Measurements from ENCODE around the gene RAB14.

Gene RAB14

GRCh38 chr9:121235512-121235911, 33.8 kb upstream of the RAB14 start:
- H3K4me1 ChIP-seq (ENCODE audit: control insufficient read depth in 1 of 2, insufficient read depth in 2 of 2, low read length in 2 of 2), result no peaks in the 10 kb centered on the region
- H3K4me3 ChIP-seq (ENCODE audit: low read depth in 1 of 2, low read length in 2 of 2), result no peak overlapping the region
- no peaks in the 10 kb centered on the region for H3K9me3 ChIP-seq (ENCODE audit: control insufficient read depth in 1 of 2, low read length in 2 of 2)
- H3K9ac ChIP-seq (ENCODE audit: low read depth in 1 of 2, low read length in 2 of 2), result no peak overlapping the region
- H3K27me3 ChIP-seq (ENCODE audit: control insufficient read depth in 1 of 2, insufficient read depth in 2 of 2, low read length in 2 of 2), result no peaks in the 10 kb centered on the region
- no peak overlapping the region for H3K27ac ChIP-seq (ENCODE audit: low read depth, low read length)
- peaks cover 0 to 3% of the 10 kb centered on the region in 2 donors for H3K36me3 ChIP-seq (ENCODE audit: control insufficient read depth in 1 of 2, insufficient read depth in 2 of 2, low read length in 2 of 2)

GRCh38 chr9:121234832-121235161, 33.1 kb upstream of the RAB14 start:
- Histone ChIP-seq H3K4me1 (ENCODE audit: control insufficient read depth in 1 of 2, insufficient read depth in 2 of 2, low read length in 2 of 2) (no peaks in the 10 kb centered on the region), H3K9me3 (ENCODE audit: control insufficient read depth in 1 of 2, low read length in 2 of 2) (no peaks in the 10 kb centered on the region), H3K36me3 (ENCODE audit: control insufficient read depth in 1 of 2, insufficient read depth in 2 of 2, low read length in 2 of 2) (peaks cover 0 to 3% of the 10 kb centered on the region in 2 donors), H3K27me3 (ENCODE audit: control insufficient read depth in 1 of 2, insufficient read depth in 2 of 2, low read length in 2 of 2) (no peaks in the 10 kb centered on the region), H3K27ac (ENCODE audit: low read depth, low read length) (no peak overlapping the region), H3K4me3 (ENCODE audit: low read depth in 1 of 2, low read length in 2 of 2) (no peak overlapping the region), H3K9ac (ENCODE audit: low read depth in 1 of 2, low read length in 2 of 2) (no peak overlapping the region)

- H3K9me3 ChIP-seq (ENCODE audit: control insufficient read depth in 1 of 2, low read length in 2 of 2), result no peaks in the 10 kb centered on the region
- no peak overlapping the region for H3K4me3 ChIP-seq (ENCODE audit: low read depth in 1 of 2, low read length in 2 of 2)
- no peaks in the 10 kb centered on the region for H3K4me1 ChIP-seq (ENCODE audit: control insufficient read depth in 1 of 2, insufficient read depth in 2 of 2, low read length in 2 of 2)
- no peak overlapping the region for H3K27ac ChIP-seq (ENCODE audit: low read depth, low read length)
- peaks cover 0 to 3% of the 10 kb centered on the region in 2 donors for H3K36me3 ChIP-seq (ENCODE audit: control insufficient read depth in 1 of 2, insufficient read depth in 2 of 2, low read length in 2 of 2)
- H3K27me3 ChIP-seq (ENCODE audit: control insufficient read depth in 1 of 2, insufficient read depth in 2 of 2, low read length in 2 of 2), result no peaks in the 10 kb centered on the region
- H3K9ac ChIP-seq (ENCODE audit: low read depth in 1 of 2, low read length in 2 of 2), result no peak overlapping the region
These were observed 32.5 kb upstream of the RAB14 start for GRCh38 chr9:121233906-121234831.

- Histone ChIP-seq H3K36me3 (ENCODE audit: control insufficient read depth in 1 of 2, insufficient read depth in 2 of 2, low read length in 2 of 2) (peaks cover 0 to 3% of the 10 kb centered on the region in 2 donors), H3K9ac (ENCODE audit: low read depth in 1 of 2, low read length in 2 of 2) (no peak overlapping the region), H3K27me3 (ENCODE audit: control insufficient read depth in 1 of 2, insufficient read depth in 2 of 2, low read length in 2 of 2) (no peaks in the 10 kb centered on the region), H3K9me3 (ENCODE audit: control insufficient read depth in 1 of 2, low read length in 2 of 2) (no peaks in the 10 kb centered on the region), H3K4me3 (ENCODE audit: low read depth in 1 of 2, low read length in 2 of 2) (no peak overlapping the region), H3K27ac (ENCODE audit: low read depth, low read length) (no peak overlapping the region), H3K4me1 (ENCODE audit: control insufficient read depth in 1 of 2, insufficient read depth in 2 of 2, low read length in 2 of 2) (no peaks in the 10 kb centered on the region)
These were observed 30.6 kb upstream of the RAB14 start for GRCh38 chr9:121232251-121232650.

- H3K9me3 ChIP-seq (ENCODE audit: control insufficient read depth in 1 of 2, low read length in 2 of 2), result no peaks in the 10 kb centered on the region
- no peak overlapping the region for H3K9ac ChIP-seq (ENCODE audit: low read depth in 1 of 2, low read length in 2 of 2)
These were observed 28.6 kb upstream of the RAB14 start for GRCh38 chr9:121230256-121230655.

GRCh38 chr9:121227862-121228261, 26.2 kb upstream of the RAB14 start:
- no peaks in the 10 kb centered on the region for H3K27me3 ChIP-seq (ENCODE audit: control insufficient read depth in 1 of 2, insufficient read depth in 2 of 2, low read length in 2 of 2)
- no peak overlapping the region for H3K9ac ChIP-seq (ENCODE audit: low read depth in 1 of 2, low read length in 2 of 2)
- H3K4me1 ChIP-seq (ENCODE audit: control insufficient read depth in 1 of 2, insufficient read depth in 2 of 2, low read length in 2 of 2), result no peaks in the 10 kb centered on the region
- H3K27ac ChIP-seq (ENCODE audit: low read depth, low read length), result no peak overlapping the region
- H3K4me3 ChIP-seq (ENCODE audit: low read depth in 1 of 2, low read length in 2 of 2), result no peak overlapping the region
- no peaks in the 10 kb centered on the region for H3K9me3 ChIP-seq (ENCODE audit: control insufficient read depth in 1 of 2, low read length in 2 of 2)
- H3K36me3 ChIP-seq (ENCODE audit: control insufficient read depth in 1 of 2, insufficient read depth in 2 of 2, low read length in 2 of 2), result peaks cover 0 to 3% of the 10 kb centered on the region in 2 donors

More at GRCh38 chr9:121230256-121230655, 28.6 kb upstream of the RAB14 start:
- Histone ChIP-seq H3K27ac (ENCODE audit: low read depth, low read length) (no peak overlapping the region), H3K27me3 (ENCODE audit: control insufficient read depth in 1 of 2, insufficient read depth in 2 of 2, low read length in 2 of 2) (no peaks in the 10 kb centered on the region), H3K4me3 (ENCODE audit: low read depth in 1 of 2, low read length in 2 of 2) (no peak overlapping the region), H3K4me1 (ENCODE audit: control insufficient read depth in 1 of 2, insufficient read depth in 2 of 2, low read length in 2 of 2) (no peaks in the 10 kb centered on the region), H3K36me3 (ENCODE audit: control insufficient read depth in 1 of 2, insufficient read depth in 2 of 2, low read length in 2 of 2) (peaks cover 0 to 3% of the 10 kb centered on the region in 2 donors)

- Histone ChIP-seq H3K4me1 (ENCODE audit: control insufficient read depth in 1 of 2, insufficient read depth in 2 of 2, low read length in 2 of 2) (no peaks in the 10 kb centered on the region), H3K27me3 (ENCODE audit: control insufficient read depth in 1 of 2, insufficient read depth in 2 of 2, low read length in 2 of 2) (no peaks in the 10 kb centered on the region), H3K4me3 (ENCODE audit: low read depth in 1 of 2, low read length in 2 of 2) (no peak overlapping the region), H3K36me3 (ENCODE audit: control insufficient read depth in 1 of 2, insufficient read depth in 2 of 2, low read length in 2 of 2) (peaks cover 0 to 3% of the 10 kb centered on the region in 2 donors), H3K9me3 (ENCODE audit: control insufficient read depth in 1 of 2, low read length in 2 of 2) (no peaks in the 10 kb centered on the region), H3K27ac (ENCODE audit: low read depth, low read length) (no peak overlapping the region), H3K9ac (ENCODE audit: low read depth in 1 of 2, low read length in 2 of 2) (no peak overlapping the region)
These were observed 24.5 kb upstream of the RAB14 start for GRCh38 chr9:121226175-121226574.

- Histone ChIP-seq H3K36me3 (ENCODE audit: control insufficient read depth in 1 of 2, insufficient read depth in 2 of 2, low read length in 2 of 2) (no peaks in the 10 kb centered on the region), H3K27ac (ENCODE audit: low read depth, low read length) (no peak overlapping the region), H3K27me3 (ENCODE audit: control insufficient read depth in 1 of 2, insufficient read depth in 2 of 2, low read length in 2 of 2) (no peaks in the 10 kb centered on the region), H3K9ac (ENCODE audit: low read depth in 1 of 2, low read length in 2 of 2) (no peak overlapping the region), H3K4me1 (ENCODE audit: control insufficient read depth in 1 of 2, insufficient read depth in 2 of 2, low read length in 2 of 2) (no peaks in the 10 kb centered on the region), H3K4me3 (ENCODE audit: low read depth in 1 of 2, low read length in 2 of 2) (no peak overlapping the region), H3K9me3 (ENCODE audit: control insufficient read depth in 1 of 2, low read length in 2 of 2) (no peaks in the 10 kb centered on the region)
These were observed 23.6 kb upstream of the RAB14 start for GRCh38 chr9:121225240-121225639.

- H3K4me3 ChIP-seq (ENCODE audit: low read depth in 1 of 2, low read length in 2 of 2), result no peak overlapping the region
- no peaks in the 10 kb centered on the region for H3K9me3 ChIP-seq (ENCODE audit: control insufficient read depth in 1 of 2, low read length in 2 of 2)
- no peaks in the 10 kb centered on the region for H3K4me1 ChIP-seq (ENCODE audit: control insufficient read depth in 1 of 2, insufficient read depth in 2 of 2, low read length in 2 of 2)
- no peak overlapping the region for H3K9ac ChIP-seq (ENCODE audit: low read depth in 1 of 2, low read length in 2 of 2)
- H3K27ac ChIP-seq (ENCODE audit: low read depth, low read length), result no peak overlapping the region
- H3K36me3 ChIP-seq (ENCODE audit: control insufficient read depth in 1 of 2, insufficient read depth in 2 of 2, low read length in 2 of 2), result no peaks in the 10 kb centered on the region
- no peaks in the 10 kb centered on the region for H3K27me3 ChIP-seq (ENCODE audit: control insufficient read depth in 1 of 2, insufficient read depth in 2 of 2, low read length in 2 of 2)
These were observed 21.0 kb upstream of the RAB14 start for GRCh38 chr9:121222524-121223171.

GRCh38 chr9:121221664-121222055, 20.0 kb upstream of the RAB14 start:
- no peaks in the 10 kb centered on the region for H3K9me3 ChIP-seq (ENCODE audit: control insufficient read depth in 1 of 2, low read length in 2 of 2)
- no peak overlapping the region for H3K27ac ChIP-seq (ENCODE audit: low read depth, low read length)
- no peaks in the 10 kb centered on the region for H3K4me1 ChIP-seq (ENCODE audit: control insufficient read depth in 1 of 2, insufficient read depth in 2 of 2, low read length in 2 of 2)
- H3K4me3 ChIP-seq (ENCODE audit: low read depth in 1 of 2, low read length in 2 of 2), result no peak overlapping the region
- H3K36me3 ChIP-seq (ENCODE audit: control insufficient read depth in 1 of 2, insufficient read depth in 2 of 2, low read length in 2 of 2), result no peaks in the 10 kb centered on the region
- H3K9ac ChIP-seq (ENCODE audit: low read depth in 1 of 2, low read length in 2 of 2), result no peak overlapping the region
- no peaks in the 10 kb centered on the region for H3K27me3 ChIP-seq (ENCODE audit: control insufficient read depth in 1 of 2, insufficient read depth in 2 of 2, low read length in 2 of 2)

All from duodenal mucosa (tissue), 2 donors.